D721Med (cell line): ENCODE measurements around the gene FOXE3.

Experiments used
- DNase-seq: peaks from one replicate; pipeline ENCODE4 v3.0.0; 2011; ENCODE audit warnings: low spot score; ENCODE audit not compliant: insufficient read length
- FAIRE-seq: peaks from 2 replicates; lab custom pipeline; 2011; peaks lifted over from hg19 to GRCh38; lab: Jason Lieb, UNC
- TF ChIP-seq, protein P1 (sequence below): IDR thresholded peaks from 2 replicates; pipeline ENCODE4 v1.5.1; 2012; ENCODE audit warnings: mild to moderate bottlenecking, control low read depth; ENCODE audit not compliant: insufficient read depth; ENCODE audit errors: missing control alignments

FOXE3 gene

DNA sequence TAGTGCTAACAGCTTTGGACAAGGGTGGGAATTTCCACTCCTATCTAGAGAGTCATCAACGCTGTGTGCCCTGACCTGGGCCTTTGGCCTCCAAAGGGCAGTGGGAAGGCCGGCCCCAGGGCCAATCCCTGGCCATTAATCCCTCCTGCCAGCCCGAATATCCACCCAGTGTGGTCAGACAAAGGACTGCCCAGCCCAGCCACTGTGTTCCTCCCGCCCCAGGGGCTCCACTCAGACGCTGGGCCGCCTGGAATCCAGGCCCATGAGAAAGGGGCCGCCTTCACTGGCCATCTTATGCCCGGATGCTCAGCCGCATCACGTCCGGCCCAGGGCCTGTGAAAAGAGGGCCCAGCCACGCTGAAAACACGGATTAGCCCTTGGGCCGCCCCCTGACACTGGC lies 3.6 kb upstream of the FOXE3 start:
- TF ChIP-seq, protein P1, sequence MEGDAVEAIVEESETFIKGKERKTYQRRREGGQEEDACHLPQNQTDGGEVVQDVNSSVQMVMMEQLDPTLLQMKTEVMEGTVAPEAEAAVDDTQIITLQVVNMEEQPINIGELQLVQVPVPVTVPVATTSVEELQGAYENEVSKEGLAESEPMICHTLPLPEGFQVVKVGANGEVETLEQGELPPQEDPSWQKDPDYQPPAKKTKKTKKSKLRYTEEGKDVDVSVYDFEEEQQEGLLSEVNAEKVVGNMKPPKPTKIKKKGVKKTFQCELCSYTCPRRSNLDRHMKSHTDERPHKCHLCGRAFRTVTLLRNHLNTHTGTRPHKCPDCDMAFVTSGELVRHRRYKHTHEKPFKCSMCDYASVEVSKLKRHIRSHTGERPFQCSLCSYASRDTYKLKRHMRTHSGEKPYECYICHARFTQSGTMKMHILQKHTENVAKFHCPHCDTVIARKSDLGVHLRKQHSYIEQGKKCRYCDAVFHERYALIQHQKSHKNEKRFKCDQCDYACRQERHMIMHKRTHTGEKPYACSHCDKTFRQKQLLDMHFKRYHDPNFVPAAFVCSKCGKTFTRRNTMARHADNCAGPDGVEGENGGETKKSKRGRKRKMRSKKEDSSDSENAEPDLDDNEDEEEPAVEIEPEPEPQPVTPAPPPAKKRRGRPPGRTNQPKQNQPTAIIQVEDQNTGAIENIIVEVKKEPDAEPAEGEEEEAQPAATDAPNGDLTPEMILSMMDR, result no peak
- DNase-seq (no peak), FAIRE-seq (no peak)

DNA sequence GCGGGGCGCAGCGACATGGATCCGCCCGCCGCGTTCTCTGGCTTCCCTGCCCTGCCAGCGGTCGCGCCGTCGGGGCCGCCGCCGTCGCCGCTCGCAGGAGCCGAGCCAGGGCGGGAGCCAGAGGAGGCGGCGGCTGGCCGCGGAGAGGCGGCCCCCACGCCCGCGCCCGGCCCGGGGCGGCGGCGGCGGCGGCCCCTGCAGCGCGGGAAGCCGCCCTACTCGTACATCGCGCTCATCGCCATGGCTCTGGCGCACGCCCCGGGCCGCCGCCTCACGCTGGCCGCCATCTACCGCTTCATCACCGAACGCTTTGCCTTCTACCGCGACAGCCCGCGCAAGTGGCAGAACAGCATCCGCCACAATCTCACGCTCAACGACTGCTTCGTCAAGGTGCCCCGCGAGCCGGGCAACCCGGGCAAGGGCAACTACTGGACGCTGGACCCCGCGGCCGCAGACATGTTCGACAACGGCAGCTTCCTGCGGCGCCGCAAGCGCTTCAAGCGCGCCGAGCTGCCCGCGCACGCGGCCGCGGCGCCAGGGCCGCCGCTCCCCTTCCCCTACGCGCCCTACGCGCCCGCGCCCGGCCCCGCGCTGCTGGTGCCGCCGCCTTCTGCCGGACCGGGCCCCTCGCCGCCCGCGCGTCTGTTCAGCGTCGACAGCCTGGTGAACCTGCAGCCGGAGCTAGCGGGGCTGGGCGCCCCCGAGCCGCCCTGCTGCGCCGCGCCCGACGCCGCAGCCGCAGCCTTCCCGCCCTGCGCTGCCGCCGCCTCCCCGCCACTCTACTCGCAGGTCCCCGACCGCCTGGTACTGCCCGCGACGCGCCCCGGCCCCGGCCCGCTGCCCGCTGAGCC lies 459 bp downstream of the FOXE3 start:
- no peak for FAIRE-seq
- no peak for DNase-seq
- TF ChIP-seq, protein P1, result no peak

DNA sequence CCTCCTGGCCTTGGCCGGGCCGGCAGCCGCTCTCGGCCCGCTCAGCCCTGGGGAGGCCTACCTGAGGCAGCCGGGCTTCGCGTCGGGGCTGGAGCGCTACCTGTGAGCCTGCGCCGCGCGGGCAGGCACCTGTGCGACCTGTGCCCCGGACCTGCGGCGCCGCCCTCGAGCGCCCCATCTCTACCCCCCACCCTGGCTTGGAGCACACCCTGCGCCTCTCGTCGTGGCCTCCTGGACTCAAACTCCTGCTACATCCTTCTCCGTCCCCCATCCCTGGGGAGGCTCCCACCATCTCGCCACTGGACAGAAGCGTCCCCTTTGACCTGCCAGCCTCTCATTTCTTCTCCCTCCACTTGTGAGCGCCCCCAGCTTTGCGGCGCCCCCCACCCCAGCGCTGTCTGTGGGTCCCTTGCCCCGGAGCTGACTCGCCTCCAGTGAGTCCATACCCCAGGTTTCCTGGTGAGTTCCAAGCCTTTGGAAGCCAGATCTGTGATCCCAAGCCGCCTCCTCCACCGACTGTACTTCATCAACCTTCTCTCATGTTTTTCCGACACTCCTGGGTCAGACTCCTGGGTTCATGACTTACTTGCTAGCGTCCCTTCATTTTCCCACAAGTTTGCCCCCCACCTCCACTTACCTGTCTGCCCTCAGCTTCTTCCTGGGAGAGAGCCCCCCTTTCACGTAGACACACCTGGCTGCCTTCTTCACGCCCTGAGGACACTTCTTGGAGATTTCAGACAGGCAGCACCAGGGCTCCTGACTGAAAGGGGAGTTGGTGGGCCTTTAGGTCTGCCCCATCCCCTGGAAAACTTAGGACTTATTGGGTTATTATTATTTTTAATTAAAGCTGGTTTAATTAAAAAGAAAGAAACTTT lies 1.3 kb downstream of the FOXE3 start:
- no peak for FAIRE-seq

GRCh38 chr1:47418122-47418521 lies 2.0 kb downstream of the FOXE3 start:
- FAIRE-seq, result no peak
- TF ChIP-seq, protein P1, result no peak
- DNase-seq, result no peak

More for the DNA sequence above, 1.3 kb downstream of the FOXE3 start:
- DNase-seq, result no peak
- TF ChIP-seq, protein P1, result no peak

DNA sequence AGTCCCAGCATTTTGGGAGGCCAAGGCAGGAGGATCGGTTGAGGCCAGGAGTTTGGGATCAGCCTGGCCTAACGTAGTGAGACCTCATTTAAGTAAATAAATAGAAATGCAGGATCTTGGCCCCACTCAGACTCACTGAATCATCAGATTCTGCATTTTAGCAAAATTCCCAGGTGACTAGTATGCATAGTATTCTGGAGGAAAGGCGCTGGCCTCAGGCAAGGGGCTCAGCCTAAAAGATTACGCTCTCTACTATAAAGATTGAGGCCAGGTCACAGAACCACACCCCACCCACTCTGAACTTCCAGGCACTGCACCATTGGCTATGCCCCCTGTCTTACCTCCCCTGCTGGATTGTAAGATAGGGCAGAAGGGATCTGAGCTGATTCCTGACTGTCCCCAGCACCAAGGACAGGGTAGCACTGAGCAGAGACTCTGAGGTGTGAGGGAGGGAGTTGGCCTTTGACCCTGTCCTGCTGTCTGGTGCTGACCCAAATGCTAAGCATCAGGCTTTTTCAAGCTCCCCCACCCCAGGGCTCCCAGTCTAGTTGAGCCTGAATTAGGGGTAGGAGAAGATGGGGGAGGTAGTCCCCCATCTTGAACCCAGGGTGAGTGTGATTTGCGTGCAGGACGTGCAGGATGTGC lies 2.7 kb downstream of the FOXE3 start:
- DNase-seq, result no peak
- TF ChIP-seq, protein P1, result no peak
- FAIRE-seq, result no peak

GRCh38 chr1:47420547-47420946 lies 4.5 kb downstream of the FOXE3 start:
- TF ChIP-seq, protein P1, result no peak
- DNase-seq (no peak), FAIRE-seq (no peak)
